H9 (cell line): Measurements from ENCODE around the gene SMG7. TPM values are rescaled to one million over a fixed set of nuclear protein-coding genes. Genes with fewer than 3 reads are reported as not detected.

Experiments used
- DNase-seq: peaks from one replicate; pipeline ENCODE4 v3.0.0-alpha.2; 2017
- H2AFZ ChIP-seq: one replicate; pipeline ENCODE4 v1.6.1; 2013; ENCODE audit warnings: mild to moderate bottlenecking, low read length, control low read depth, moderate library complexity
- H2AK5ac ChIP-seq: 2 replicates; pipeline ENCODE4 v1.6.1; 2013; ENCODE audit warnings: low read length, control low read depth, mixed read lengths; ENCODE audit not compliant: insufficient read length
- H2BK120ac ChIP-seq: one replicate; pipeline ENCODE4 v1.6.1; 2013; ENCODE audit warnings: low read depth, mild to moderate bottlenecking, low read length, control low read depth, inconsistent platforms; ENCODE audit not compliant: poor library complexity, severe bottlenecking
- H2BK12ac ChIP-seq: 2 replicates; pipeline ENCODE4 v1.6.1; 2013; ENCODE audit warnings: low read length, control low read depth, mixed read lengths, low read depth; ENCODE audit not compliant: insufficient read length
- H2BK15ac ChIP-seq: 2 replicates; pipeline ENCODE4 v1.6.1; 2013; ENCODE audit warnings: low read depth, low read length, control low read depth
- H2BK20ac ChIP-seq: one replicate; pipeline ENCODE4 v1.6.1; 2013; ENCODE audit warnings: low read depth, mild to moderate bottlenecking, low read length, control low read depth, inconsistent platforms; ENCODE audit not compliant: poor library complexity, severe bottlenecking
- H2BK5ac ChIP-seq: 2 replicates; pipeline ENCODE4 v1.6.1; 2013; ENCODE audit warnings: low read length, control low read depth, mixed read lengths; ENCODE audit not compliant: insufficient read length
- H3K14ac ChIP-seq: 2 replicates; pipeline ENCODE4 v1.6.1; 2013; ENCODE audit warnings: low read length, control low read depth; ENCODE audit not compliant: insufficient read depth
- H3K18ac ChIP-seq: 2 replicates; pipeline ENCODE4 v1.6.1; 2013; ENCODE audit warnings: low read depth, mild to moderate bottlenecking, mixed read lengths, low read length, control low read depth; ENCODE audit not compliant: insufficient read length
- H3K23ac ChIP-seq: 2 replicates; pipeline ENCODE4 v1.6.1; 2013; ENCODE audit warnings: low read length, control low read depth, mixed read lengths, low read depth; ENCODE audit not compliant: insufficient read length
- H3K23me2 ChIP-seq: 2 replicates; pipeline ENCODE4 v1.6.1; 2013; ENCODE audit warnings: low read depth, mild to moderate bottlenecking, mixed read lengths, low read length, control low read depth; ENCODE audit not compliant: insufficient read length, poor library complexity, severe bottlenecking
- H3K27ac ChIP-seq: 2 replicates; pipeline ENCODE4 v1.5.1; 2013; ENCODE audit warnings: low read length, control low read depth, mixed read lengths, low read depth; ENCODE audit not compliant: insufficient read length
- H3K27me3 ChIP-seq: 2 replicates; pipeline ENCODE4 v1.6.1; 2013; ENCODE audit warnings: low read length, control low read depth, inconsistent platforms; ENCODE audit not compliant: insufficient read depth
- H3K4ac ChIP-seq: 2 replicates; pipeline ENCODE4 v1.6.1; 2013; ENCODE audit warnings: low read depth, mild to moderate bottlenecking, control low read depth, inconsistent platforms, low read length, moderate library complexity
- H3K4me1 ChIP-seq: 2 replicates; pipeline ENCODE4 v1.6.1; 2013; ENCODE audit warnings: low read length, control low read depth, inconsistent platforms; ENCODE audit not compliant: insufficient read depth
- H3K4me2 ChIP-seq: 2 replicates; pipeline ENCODE4 v1.6.1; 2013; ENCODE audit warnings: low read length, control low read depth, mixed read lengths; ENCODE audit not compliant: insufficient read length, insufficient read depth
- H3K56ac ChIP-seq: 2 replicates; pipeline ENCODE4 v1.6.1; 2013; ENCODE audit warnings: low read depth, mild to moderate bottlenecking, mixed read lengths, low read length, control low read depth; ENCODE audit not compliant: insufficient read length
- H3K79me1 ChIP-seq: 2 replicates; pipeline ENCODE4 v1.6.1; 2013; ENCODE audit warnings: low read depth, mild to moderate bottlenecking, moderate library complexity, low read length, control low read depth, inconsistent platforms; ENCODE audit not compliant: insufficient read depth, poor library complexity, severe bottlenecking
- H3K79me2 ChIP-seq: 2 replicates; pipeline ENCODE4 v1.6.1; 2013; ENCODE audit warnings: low read length, control low read depth, inconsistent platforms; ENCODE audit not compliant: insufficient read depth
- H3K9ac ChIP-seq: 2 replicates; pipeline ENCODE4 v1.6.1; 2013; ENCODE audit warnings: low read length, control low read depth, mixed read lengths; ENCODE audit not compliant: insufficient read length; ENCODE audit errors: extremely low read depth
- H3K9me3 ChIP-seq: one replicate; pipeline ENCODE4 v1.6.1; 2013; ENCODE audit warnings: low read depth, low read length, inconsistent platforms; ENCODE audit not compliant: control insufficient read depth
- H3T11ph ChIP-seq: one replicate; pipeline ENCODE4 v1.6.1; 2013; ENCODE audit warnings: mild to moderate bottlenecking, low read length, control low read depth, inconsistent platforms
- H4K20me1 ChIP-seq: one replicate; pipeline ENCODE4 v1.6.1; 2013; ENCODE audit not compliant: control insufficient read depth, insufficient read length, insufficient read depth
- H4K5ac ChIP-seq: 2 replicates; pipeline ENCODE4 v1.6.1; 2013; ENCODE audit warnings: low read depth, mild to moderate bottlenecking, mixed read lengths, low read length, control low read depth; ENCODE audit not compliant: insufficient read length
- H4K8ac ChIP-seq: replicated peaks from 2 replicates; pipeline ENCODE4 v1.6.1; 2013; ENCODE audit warnings: low read length, control low read depth, mixed read lengths, low read depth; ENCODE audit not compliant: insufficient read length
- H4K91ac ChIP-seq: 2 replicates; pipeline ENCODE4 v1.6.1; 2013; ENCODE audit warnings: low read depth, mild to moderate bottlenecking, moderate library complexity, mixed read lengths, low read length, control low read depth; ENCODE audit not compliant: insufficient read length
- H3K27ac Mint-ChIP-seq, 3 experiments: 2 replicates in 2 of 3; 3 replicates in 1 of 3; pipeline ENCODE4 v1.8.0; 2020 to 2021; ENCODE audit warnings: mixed read lengths in 3 of 3, mild to moderate bottlenecking in 1 of 3, moderate library complexity in 1 of 3
- H3K27me3 Mint-ChIP-seq: 2 replicates; pipeline ENCODE4 v1.8.0; 2021; ENCODE audit warnings: low read depth, mild to moderate bottlenecking, moderate library complexity, mixed read lengths
- H3K36me3 Mint-ChIP-seq, 3 experiments: 2 replicates in 2 of 3; 3 replicates in 1 of 3; pipeline ENCODE4 v1.8.0; 2020 to 2021; ENCODE audit warnings: low read depth in 3 of 3, mixed read lengths in 3 of 3; ENCODE audit not compliant: insufficient read depth in 1 of 3
- H3K4me1 Mint-ChIP-seq, 2 experiments: 2 replicates each; pipeline ENCODE4 v1.8.0; 2020; ENCODE audit warnings: mixed read lengths in 2 of 2
- H3K4me3 Mint-ChIP-seq, 2 experiments: 2 replicates in 1 of 2; 3 replicates in 1 of 2; pipeline ENCODE4 v1.8.0; 2020 to 2021; ENCODE audit warnings: mild to moderate bottlenecking in 2 of 2, mixed read lengths in 2 of 2, moderate library complexity in 1 of 2
- H3K9me3 Mint-ChIP-seq, 2 experiments: 2 replicates in 1 of 2; 3 replicates in 1 of 2; pipeline ENCODE4 v1.8.0; 2020; ENCODE audit warnings: mild to moderate bottlenecking in 2 of 2, mixed read lengths in 2 of 2, moderate library complexity in 1 of 2
- CTCF ChIP-seq: fragments of 200-600 bp; sonication (generic); conservative IDR thresholded peaks from 3 replicates; pipeline ENCODE4 v1.8.0; 2021; ENCODE audit warnings: antibody characterized with exemption, mild to moderate bottlenecking
- WGBS: extraction: QIAGEN DNeasy Blood & Tissue Kit; methylation state at CpG from one replicate; pipeline ENCODE4 v1.1.7; 2013; ENCODE audit warnings: missing lambda C conversion rate, low lambda C conversion rate, mixed read lengths; ENCODE audit not compliant: insufficient read length; ENCODE audit errors: extremely low coverage; 5-methylcytosine and 5-hydroxymethylcytosine counted together
- total RNA-seq: library from RNA; stranded (reverse); gene quantifications from 2 replicates; pipeline ENCODE4 v1.2.1, GENCODE V29; 2021

Gene SMG7
- total RNA-seq, 1 experiment from 2014 or later = 77.0 TPM

GRCh38 chr1:183484851-183485250, 12.6 kb downstream of the SMG7 start:
- Histone ChIP-seq H3K4ac (no peak overlapping the region), H3K4me2 (no peak overlapping the region), H3T11ph (no peak overlapping the region), H3K9ac (no peak overlapping the region), H3K27me3 (no peaks in the 10 kb centered on the region), H3K27ac (no peak overlapping the region), H3K4me1 (peaks cover 7% of the 10 kb centered on the region), H4K5ac (no peak overlapping the region), H3K56ac (no peak overlapping the region), H2BK5ac (no peak overlapping the region), H4K8ac (no peak overlapping the region), H2BK12ac (no peak overlapping the region), H3K14ac (no peak overlapping the region), H3K18ac (no peak overlapping the region), H3K23me2 (no peaks in the 10 kb centered on the region), H2BK120ac (no peak overlapping the region), H2BK15ac (no peak overlapping the region), H3K79me1 (peaks cover 3% of the 10 kb centered on the region), H4K20me1 (no peaks in the 10 kb centered on the region), H3K79me2 (peaks cover 27% of the 10 kb centered on the region; the same call in 1 of the 2 replicates), H3K23ac (no peak overlapping the region), H2AK5ac (no peak overlapping the region), H2BK20ac (no peak overlapping the region), H2AFZ (no peak overlapping the region), H4K91ac (no peak overlapping the region), H3K9me3 (no peaks in the 10 kb centered on the region)
- Mint-ChIP-seq H3K4me1 (peaks cover 35 to 43% of the 10 kb centered on the region in 2 experiments), H3K4me3 (no peak overlapping the region), H3K36me3 (peaks cover 0 to 5% (median 4%) of the 10 kb centered on the region in 3 experiments; a peak in 4 of 7 replicates), H3K27me3 (no peaks in the 10 kb centered on the region), H3K9me3 (no peaks in the 10 kb centered on the region), H3K27ac (no peak overlapping the region)
- no CpG with 5 or more reads among the region's 1 CpG for WGBS
- DNase-seq = no peak
- no peak for TF ChIP-seq CTCF
